GM20000 (cell line): Measurements from ENCODE around the gene NUP205.
A peak's percentile ranks its signal among the peaks of the same experiment; 100 is the strongest.
"Not testable (repeated sequence)": the region's sequence is repeated elsewhere in the genome, so short reads cannot be mapped to it uniquely, and the experiment has no call there.

ENCODE experiments used
- DNase-seq: peaks from one replicate; pipeline ENCODE4 v3.0.0; 2012; ENCODE audit warnings: low spot score
- CTCF ChIP-seq: IDR thresholded peaks from 2 replicates; pipeline ENCODE4 v1.5.1; 2012; ENCODE audit warnings: mild to moderate bottlenecking, control low read depth; ENCODE audit errors: extremely low read depth, missing control alignments

NUP205 gene

DNA sequence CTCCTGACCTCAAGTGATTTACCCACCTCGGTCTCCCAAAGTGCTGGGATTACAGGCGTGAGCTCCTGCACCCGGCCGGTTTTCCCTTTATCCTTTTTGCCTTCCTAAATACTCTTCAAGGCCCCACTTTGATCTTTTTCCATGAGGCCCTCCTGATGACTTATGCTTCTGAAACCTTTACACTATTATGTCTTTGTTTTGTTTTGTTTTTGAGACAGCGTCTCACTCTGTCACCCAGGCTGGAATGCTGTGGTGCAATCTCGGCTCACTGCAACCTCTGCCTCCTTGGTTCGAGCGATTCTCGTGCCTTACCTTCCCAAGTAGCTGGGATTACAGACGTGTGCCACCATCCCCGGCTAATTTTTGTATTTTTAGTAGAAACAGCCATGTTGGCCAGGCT lies 108.4 kb downstream of the NUP205 start:
- no peak for TF ChIP-seq CTCF

DNA sequence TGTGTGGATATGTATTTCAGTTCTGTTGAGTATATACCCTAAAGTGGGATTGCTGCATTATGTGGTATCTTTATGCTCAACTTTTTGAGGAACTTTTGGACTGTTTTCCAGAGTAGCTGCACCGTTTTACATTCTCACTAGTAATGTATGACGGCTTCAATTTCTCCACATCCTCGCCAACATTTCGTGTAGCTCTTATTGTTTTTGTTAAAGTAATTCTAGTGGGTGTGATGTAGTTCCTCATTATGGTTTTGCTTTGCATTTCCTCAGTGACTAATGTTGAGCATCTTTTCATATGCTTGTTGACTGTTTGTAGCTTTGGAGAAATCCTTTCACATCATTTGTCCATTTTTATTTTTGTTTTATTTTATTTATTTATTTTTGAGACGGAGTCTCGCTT lies 109.1 kb downstream of the NUP205 start:
- TF ChIP-seq CTCF: no peak
- DNase-seq: no peak

More for the DNA sequence above, 108.4 kb downstream of the NUP205 start:
- DNase-seq: no peak

DNA sequence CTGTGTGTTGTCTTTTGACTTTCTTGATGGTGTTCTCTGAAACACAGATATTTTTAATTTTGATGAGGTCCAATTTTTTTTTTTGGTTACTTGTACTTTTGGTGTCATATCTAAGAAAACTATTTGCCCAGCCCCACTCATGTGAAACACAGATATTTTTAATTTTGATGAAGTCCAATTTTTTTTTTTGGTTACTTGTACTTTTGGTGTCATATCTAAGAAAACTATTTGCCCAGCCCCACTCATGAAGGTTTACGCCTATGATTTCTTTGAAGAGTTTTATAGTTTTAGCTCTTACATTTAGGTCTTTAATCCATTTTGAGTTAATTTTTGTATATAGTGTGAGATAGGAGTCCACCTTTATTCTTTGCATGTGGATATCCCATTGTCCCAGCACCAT lies 109.9 kb downstream of the NUP205 start:
- DNase-seq: not testable (repeated sequence)

- not testable (repeated sequence) for DNase-seq
These were observed 111.2 kb downstream of the NUP205 start for GRCh38 chr7:135668852-135669395.

DNA sequence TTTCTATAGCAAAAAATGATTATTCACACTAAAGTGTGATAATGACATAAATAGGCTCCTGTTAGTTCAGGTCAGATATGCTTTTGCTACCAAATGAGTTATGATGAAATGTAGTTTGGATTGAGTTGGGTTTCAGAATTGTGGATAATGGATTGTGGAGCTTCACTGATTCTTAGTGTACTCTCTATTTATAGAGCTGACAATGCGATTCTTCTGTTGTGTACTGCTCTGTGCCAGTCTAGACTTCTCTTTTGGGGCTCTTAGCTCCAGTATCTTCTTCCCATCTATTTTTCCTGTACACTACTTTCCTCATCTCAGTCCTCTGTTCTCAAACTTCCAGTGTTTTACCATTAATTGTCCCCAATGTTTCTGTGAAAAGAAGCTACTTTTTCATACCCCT lies 112.1 kb downstream of the NUP205 start:
- no peak for TF ChIP-seq CTCF
- no peak for DNase-seq

- TF ChIP-seq CTCF: no peak
- DNase-seq: no peak
These were observed 112.5 kb downstream of the NUP205 start for GRCh38 chr7:135670179-135670578.

DNA sequence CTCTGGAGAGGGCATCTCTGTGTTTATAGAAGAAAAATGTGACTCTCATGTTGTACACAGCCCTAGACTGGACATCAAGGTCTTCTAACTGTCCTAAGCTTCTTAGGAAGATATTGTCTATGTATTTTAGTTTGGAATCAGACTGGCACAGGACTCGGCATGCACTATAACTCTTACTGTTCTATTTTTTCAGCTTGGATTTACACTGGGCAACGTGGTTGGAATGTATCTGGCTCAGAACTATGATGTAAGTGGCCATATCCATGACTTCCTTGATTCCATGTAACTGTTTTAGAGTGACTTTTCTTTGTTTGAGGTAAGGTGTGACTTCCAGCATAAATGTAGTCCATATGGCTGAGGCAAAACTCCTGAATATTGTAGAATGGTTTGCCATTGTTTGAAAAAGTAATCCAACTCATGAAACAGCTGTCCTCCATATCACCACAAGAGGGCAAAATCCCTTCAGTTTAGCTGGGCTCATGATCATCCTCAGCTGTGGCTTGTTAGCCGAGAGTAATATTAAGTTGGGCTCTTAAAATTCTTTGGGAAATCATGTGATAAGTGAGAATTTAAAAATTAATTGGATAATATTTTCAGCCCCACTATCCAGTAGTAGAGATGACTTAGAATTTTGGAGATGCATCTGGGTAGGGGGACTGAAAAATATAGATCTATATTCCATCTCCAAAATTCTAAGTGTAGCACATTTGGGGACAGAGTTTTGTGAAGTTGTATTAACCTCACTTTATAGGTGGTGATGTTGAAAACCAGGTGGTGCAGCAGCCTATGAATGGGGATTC lies 115.0 kb downstream of the NUP205 start:
- peak; percentile 47 for DNase-seq
- TF ChIP-seq CTCF: peak; percentile 73

GRCh38 chr7:135673360-135673706 lies 115.6 kb downstream of the NUP205 start:
- no peak for DNase-seq
- no peak for TF ChIP-seq CTCF
